GM21576 (cell line): ENCODE results near the gene HSPA12A.

Experiments used
- ATAC-seq: cut with Tn5 transposase; IDR thresholded peaks from one replicate; pipeline ENCODE4 v1.9.1; 2021; ENCODE audit warnings: mild to moderate bottlenecking, moderate library complexity; ENCODE audit not compliant: unreplicated experiment

The HSPA12A gene

GRCh38 chr10:116694243-116694926, 48.0 kb downstream of the HSPA12A start:
- ATAC-seq = no peak

GRCh38 chr10:116692225-116692624, 50.1 kb downstream of the HSPA12A start:
- ATAC-seq = no peak

GRCh38 chr10:116691635-116692034, 50.7 kb downstream of the HSPA12A start:
- no peak for ATAC-seq

- ATAC-seq = no peak
Measured at GRCh38 chr10:116690356-116691322, 51.7 kb downstream of the HSPA12A start.

DNA sequence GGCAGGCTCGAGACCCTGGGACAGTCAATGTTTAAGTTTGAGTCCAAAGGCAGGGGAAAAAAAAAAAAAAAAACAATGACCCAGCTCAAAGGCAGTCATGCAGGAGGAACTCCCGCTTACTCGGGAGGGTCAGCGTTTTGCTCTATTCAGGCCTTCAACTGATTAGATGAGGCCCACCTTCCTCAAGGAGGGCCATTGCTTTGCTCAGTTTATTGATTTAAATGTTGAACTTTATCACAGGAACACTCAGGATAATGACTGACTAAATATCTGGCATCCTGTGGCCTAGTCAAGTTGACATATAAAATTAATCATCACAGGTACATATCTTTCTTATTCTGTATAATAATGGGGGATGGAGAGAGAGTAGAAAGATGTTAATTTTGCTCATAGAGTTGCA, 52.6 kb downstream of the HSPA12A start:
- ATAC-seq = no peak

GRCh38 chr10:116688741-116689495, 53.4 kb downstream of the HSPA12A start:
- no peak for ATAC-seq

DNA sequence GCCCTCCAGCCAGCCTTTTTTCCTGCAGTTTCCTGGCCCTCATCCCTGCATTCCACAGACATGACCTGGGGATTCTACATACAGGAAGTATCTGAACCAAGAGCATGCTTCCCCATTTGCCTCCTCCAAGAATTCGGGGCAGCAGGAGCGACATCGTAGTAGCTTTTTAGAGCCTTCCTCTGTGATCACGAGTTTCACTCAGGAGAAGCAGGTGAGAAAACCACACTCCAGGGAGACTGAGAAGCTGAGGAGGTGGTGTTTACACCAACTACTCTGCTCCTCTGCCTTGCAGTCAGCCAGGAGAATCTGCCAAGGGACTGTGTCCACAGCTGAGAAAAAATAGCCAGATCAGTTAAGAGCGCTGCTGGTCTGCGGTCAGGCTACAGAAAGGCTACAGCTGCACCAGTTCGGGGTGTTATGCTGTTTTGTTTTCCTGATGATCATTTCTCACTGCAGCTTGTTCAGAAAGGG, 54.1 kb downstream of the HSPA12A start:
- ATAC-seq = no peak

GRCh38 chr10:116687633-116688032, 54.7 kb downstream of the HSPA12A start:
- no peak for ATAC-seq

DNA sequence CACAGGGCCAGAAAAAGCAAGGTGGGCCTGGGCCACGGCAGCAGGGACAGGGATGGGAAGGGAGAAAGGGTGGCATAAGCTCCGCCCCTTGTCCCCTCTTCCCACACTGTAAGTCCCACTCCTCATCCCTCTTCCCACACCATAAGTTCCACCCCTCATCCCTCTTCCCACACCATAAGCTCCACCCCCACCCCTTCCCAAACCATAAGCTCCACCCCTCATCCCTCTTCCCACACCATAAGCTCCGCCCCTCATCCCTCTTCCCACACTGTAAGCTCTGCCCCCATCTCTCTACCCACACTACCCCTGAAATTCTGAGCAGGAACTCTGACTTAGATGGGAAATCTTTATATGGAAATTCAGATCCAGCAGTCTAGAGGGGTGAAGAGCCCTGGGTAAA, 55.7 kb downstream of the HSPA12A start:
- no peak for ATAC-seq

DNA sequence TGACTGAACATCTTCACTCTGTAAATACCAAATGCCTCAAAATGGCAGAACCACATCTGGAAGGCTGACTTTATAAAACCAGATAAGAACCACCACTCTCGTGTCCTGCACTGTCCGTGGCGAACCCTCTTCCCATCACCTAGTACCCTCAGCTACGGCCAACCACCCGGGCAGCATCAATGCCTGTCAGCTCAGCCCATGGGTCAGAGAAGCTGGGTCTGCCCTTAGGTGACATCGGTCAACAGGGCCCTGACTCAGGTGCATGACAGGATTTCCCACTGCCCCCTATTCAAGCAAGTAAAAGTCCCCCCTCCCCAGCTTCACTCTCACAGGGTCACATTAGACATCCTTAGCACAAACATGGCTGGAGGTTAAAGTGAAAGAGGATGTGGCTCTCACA, 56.6 kb downstream of the HSPA12A start:
- no peak for ATAC-seq

DNA sequence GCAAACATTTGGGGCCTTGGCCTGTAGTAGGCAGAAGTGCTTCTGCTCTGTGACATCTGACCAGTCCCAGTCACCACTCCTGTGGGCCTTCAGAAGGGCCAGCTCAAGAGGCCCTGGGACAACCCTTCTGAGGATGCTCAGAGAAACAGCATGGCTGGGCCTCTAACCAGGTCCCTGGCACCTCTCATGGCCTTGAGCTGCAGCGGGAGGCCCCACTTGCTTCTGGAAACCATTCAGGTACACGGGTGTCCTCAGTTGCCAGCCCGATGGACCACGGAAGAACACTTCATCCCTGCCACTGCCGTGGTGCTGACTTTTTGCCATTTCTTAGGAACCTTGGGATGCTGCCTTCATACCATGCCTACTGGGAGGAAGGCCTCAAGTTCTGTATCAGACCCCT, 57.6 kb downstream of the HSPA12A start:
- no peak for ATAC-seq

DNA sequence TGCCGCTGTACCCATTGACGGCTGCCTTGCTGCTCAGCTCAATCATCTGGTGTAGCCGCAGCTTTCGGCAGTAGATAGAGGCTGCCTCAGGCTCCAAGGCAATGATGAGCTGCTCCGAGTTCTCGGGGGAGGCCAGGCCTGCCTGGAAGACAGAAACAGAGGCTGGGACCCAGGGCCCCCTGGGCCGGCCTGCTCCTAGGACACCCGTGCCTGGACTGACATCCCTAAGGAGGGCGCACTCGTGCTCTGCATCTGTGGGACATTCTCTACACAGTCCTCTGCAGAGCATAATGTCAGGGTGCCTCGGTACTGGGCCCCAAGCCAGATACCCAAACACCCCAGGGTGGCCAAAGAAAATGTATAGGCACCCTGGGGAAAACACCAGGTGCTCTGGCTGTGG, 58.5 kb downstream of the HSPA12A start:
- ATAC-seq = no peak

DNA sequence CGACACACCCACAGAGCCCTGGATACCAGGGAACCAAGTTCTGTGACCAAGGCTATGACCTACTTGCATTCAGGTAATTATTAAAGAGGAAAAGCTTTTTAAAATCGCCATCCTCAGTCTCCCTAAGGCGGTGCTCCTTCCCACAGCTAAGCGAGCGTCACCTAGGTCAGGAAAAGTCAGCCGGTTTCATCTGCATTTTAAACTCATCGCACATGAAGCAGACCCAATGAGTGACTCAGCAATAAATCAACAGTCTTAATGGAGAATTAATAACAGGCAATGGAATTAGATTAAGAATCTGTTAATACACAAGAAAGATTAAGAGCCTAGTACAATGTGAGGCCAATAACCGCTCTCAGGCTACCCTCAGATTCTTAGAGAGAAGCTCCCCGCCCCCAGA, 59.2 kb downstream of the HSPA12A start:
- ATAC-seq = no peak

DNA sequence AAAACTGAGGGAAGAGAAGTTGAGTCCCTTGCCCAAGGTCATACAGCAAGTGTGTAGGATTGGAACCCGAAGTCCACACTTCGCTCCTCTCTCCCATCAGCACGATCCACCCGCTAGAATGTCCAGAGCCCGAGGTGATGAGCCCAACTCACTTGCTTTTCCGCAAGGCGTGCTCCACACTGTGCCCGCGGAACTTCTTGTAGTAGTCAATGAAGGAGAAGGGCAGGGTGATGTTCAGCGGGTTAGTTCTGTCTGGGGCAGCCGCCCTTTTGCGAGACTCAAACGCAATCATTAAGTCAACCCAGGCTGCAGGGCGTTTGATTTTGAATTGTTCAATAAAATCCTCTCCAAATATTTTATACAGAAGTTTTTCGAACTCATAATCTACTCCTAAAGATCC, 63.0 kb downstream of the HSPA12A start:
- ATAC-seq = no peak

GRCh38 chr10:116676633-116677032, 65.7 kb downstream of the HSPA12A start:
- ATAC-seq = no peak

DNA sequence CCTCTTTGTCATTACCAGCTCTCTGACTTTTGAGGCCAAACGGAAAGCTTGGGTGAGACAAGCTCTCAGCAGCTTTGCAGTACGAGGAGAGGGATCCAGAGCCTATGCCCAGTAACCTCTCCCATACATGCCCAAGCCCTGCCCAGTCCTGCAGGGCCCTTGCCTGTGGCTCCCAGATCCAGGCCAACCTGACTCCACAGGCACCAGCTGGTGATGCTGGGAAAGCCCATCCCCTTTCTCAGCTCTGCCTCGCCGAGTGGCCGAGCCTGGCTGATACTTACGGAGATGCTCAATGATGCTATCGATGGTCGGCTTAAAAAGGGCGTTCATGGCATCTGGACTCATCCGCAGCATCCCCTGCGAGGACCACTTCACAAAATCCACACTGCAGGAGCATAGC, 66.2 kb downstream of the HSPA12A start:
- ATAC-seq = no peak

GRCh38 chr10:116674901-116675423, 67.4 kb downstream of the HSPA12A start:
- ATAC-seq = no peak

GRCh38 chr10:116673866-116674265, 68.5 kb downstream of the HSPA12A start:
- ATAC-seq = no peak

DNA sequence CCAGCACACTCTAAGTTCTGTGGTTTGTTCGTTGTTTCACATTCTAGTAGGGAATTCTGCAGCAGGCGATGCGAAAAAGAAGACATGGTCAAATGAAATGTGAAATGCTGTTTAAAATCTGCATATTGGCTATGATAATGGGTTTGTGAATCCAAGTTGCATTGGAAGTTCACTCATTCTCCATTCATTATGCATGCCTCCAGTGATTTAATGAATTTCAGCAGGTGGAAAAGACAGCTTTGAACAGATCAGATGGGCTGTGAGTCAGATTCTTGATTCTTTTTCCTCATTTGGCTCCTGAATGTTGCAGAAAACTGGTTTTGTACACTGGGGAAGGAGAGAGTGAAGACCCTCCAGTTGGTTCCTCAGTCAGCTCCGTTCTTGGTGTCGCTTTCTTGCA, 69.5 kb downstream of the HSPA12A start:
- no peak for ATAC-seq

GRCh38 chr10:116671274-116671926, 71.0 kb downstream of the HSPA12A start:
- no peak for ATAC-seq

DNA sequence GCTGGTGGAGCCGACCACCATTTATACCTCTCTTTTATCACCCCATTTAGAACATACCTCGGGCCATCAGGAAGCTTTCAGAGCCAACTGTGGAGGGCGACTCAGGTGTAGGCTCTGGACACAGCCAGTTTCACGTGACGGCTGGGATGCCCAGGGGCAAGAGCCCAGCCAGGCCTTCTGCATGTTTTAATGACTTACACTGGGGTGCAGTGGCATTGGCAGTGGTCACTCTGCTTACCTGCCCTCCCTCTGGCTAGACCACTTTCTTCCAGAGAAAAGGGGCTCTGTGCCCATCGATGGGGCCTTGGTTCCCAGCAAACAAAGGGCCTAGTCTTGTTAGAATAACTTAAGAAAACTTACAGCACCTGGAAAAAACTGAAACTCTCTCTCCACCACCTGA, 71.7 kb downstream of the HSPA12A start:
- ATAC-seq = no peak
